Prostate gland (tissue), 2 donors: ENCODE data around the gene CNTNAP2.

ENCODE experiments used
- POLR2A ChIP-seq: fragments of 450-650 bp; IDR thresholded peaks from one replicate; pipeline ENCODE4 v1.6.1; 2016; ENCODE audit warnings: antibody characterized with exemption, mild to moderate bottlenecking
- TF ChIP-seq, protein P1 (sequence below), 4 experiments: fragments of 200-600 bp in 2 of 4; fragments of 450-650 bp in 2 of 4; sonication (generic) in 2 of 4; IDR thresholded peaks; 1 replicate in 3 of 4; 2 replicates in 1 of 4; pipeline ENCODE4 v1.5.1; 2016 to 2019; ENCODE audit warnings: antibody characterized with exemption in 4 of 4, mild to moderate bottlenecking in 2 of 4, moderate library complexity in 2 of 4

DNA sequence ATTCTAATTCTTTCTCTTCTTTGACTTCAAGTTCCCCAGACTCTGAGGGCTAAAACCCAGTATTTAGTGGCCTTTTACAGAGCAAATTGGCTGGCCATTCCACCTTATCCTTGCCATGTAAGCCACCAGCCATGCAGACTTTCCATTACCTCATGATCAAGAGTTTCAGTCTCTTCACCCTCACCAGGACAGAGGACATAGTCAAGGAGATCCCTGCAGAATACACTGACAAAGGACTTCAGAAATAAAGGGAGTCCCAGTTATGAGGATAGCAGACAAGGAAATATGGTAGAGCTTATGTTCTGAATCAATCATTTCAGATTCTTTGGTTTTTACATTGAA, 1393.6 kb downstream of the CNTNAP2 start:
- TF ChIP-seq, protein P1, sequence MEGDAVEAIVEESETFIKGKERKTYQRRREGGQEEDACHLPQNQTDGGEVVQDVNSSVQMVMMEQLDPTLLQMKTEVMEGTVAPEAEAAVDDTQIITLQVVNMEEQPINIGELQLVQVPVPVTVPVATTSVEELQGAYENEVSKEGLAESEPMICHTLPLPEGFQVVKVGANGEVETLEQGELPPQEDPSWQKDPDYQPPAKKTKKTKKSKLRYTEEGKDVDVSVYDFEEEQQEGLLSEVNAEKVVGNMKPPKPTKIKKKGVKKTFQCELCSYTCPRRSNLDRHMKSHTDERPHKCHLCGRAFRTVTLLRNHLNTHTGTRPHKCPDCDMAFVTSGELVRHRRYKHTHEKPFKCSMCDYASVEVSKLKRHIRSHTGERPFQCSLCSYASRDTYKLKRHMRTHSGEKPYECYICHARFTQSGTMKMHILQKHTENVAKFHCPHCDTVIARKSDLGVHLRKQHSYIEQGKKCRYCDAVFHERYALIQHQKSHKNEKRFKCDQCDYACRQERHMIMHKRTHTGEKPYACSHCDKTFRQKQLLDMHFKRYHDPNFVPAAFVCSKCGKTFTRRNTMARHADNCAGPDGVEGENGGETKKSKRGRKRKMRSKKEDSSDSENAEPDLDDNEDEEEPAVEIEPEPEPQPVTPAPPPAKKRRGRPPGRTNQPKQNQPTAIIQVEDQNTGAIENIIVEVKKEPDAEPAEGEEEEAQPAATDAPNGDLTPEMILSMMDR (IDR thresholded peaks at IDR 0.05): no peak
- no peak for TF ChIP-seq POLR2A
